HepG2 (cell line): ENCODE measurements around the gene TSC22D2. TPM values are rescaled to one million over a fixed set of nuclear protein-coding genes. Genes with fewer than 3 reads are reported as not detected.

Experiments
- ARHGAP35 ChIP-seq: sonication (generic); formaldehyde crosslinking; IDR thresholded peaks from 2 replicates; pipeline ENCODE4 v1.9.0; 2022; ENCODE audit warnings: mild to moderate bottlenecking, inconsistent platforms, moderate library complexity, missing genetic modification reagents, borderline replicate concordance
- HDAC6 ChIP-seq: fragments of 200-600 bp; sonication (generic); IDR thresholded peaks from 2 replicates; pipeline ENCODE4 v1.7.0; 2017; ENCODE audit warnings: mild to moderate bottlenecking, antibody characterized with exemption, low read length, low read depth
- IRF9 ChIP-seq: sonication (generic); formaldehyde crosslinking; IDR thresholded peaks from 2 replicates; pipeline ENCODE4 v1.8.0; 2022; ENCODE audit warnings: missing genetic modification reagents, mild to moderate bottlenecking, borderline replicate concordance
- NFKB2 ChIP-seq: sonication (generic); formaldehyde crosslinking; IDR thresholded peaks from 2 replicates; pipeline ENCODE4 v1.4.0; 2020; ENCODE audit warnings: missing genetic modification reagents, borderline replicate concordance
- POGK ChIP-seq: sonication (generic); formaldehyde crosslinking; conservative IDR thresholded peaks from 2 replicates; pipeline ENCODE4 v1.8.0; 2022; ENCODE audit warnings: mild to moderate bottlenecking, moderate library complexity, missing genetic modification reagents
- SNAI1 ChIP-seq: sonication (generic); formaldehyde crosslinking; IDR thresholded peaks from 2 replicates; pipeline ENCODE4 v1.5.0; 2020; ENCODE audit warnings: mild to moderate bottlenecking, missing genetic modification reagents, borderline replicate concordance
- UBTF ChIP-seq: sonication (generic); formaldehyde crosslinking; IDR thresholded peaks from 2 replicates; pipeline ENCODE4 v1.4.0; 2020; ENCODE audit warnings: mild to moderate bottlenecking, missing genetic modification reagents
- ZBTB40 ChIP-seq, 2 experiments: fragments of 450-650 bp in 1 of 2; sonication (generic) in 1 of 2; formaldehyde crosslinking in 1 of 2; IDR thresholded peaks; 2 replicates each; pipeline versions ENCODE4 v1.6.1 to v1.8.0; 2016 to 2022; ENCODE audit warnings: antibody characterized with exemption in 1 of 2, mild to moderate bottlenecking in 1 of 2, missing genetic modification reagents in 1 of 2
- ZNF333 ChIP-seq: sonication (generic); formaldehyde crosslinking; IDR thresholded peaks from 2 replicates; pipeline ENCODE4 v1.4.0; 2020; ENCODE audit warnings: mild to moderate bottlenecking, missing genetic modification reagents, borderline replicate concordance
- ZNF674 ChIP-seq: sonication (generic); formaldehyde crosslinking; IDR thresholded peaks from 2 replicates; pipeline ENCODE4 v1.5.0; 2020; ENCODE audit warnings: low read depth, mild to moderate bottlenecking, missing genetic modification reagents
- ZNF703 ChIP-seq: sonication (generic); formaldehyde crosslinking; IDR thresholded peaks from 2 replicates; pipeline ENCODE4 v1.5.1; 2020; ENCODE audit warnings: missing genetic modification reagents, mild to moderate bottlenecking, moderate library complexity, borderline replicate concordance
- polyA plus RNA-seq, 8 experiments: library from polyadenylated mRNA; depleted of rRNA in 3 of 8; stranded (reverse) in 7 of 8; unstranded in 1 of 8; fragments of >200 nt; fragmentation: Illumina TruSeq in 4 of 8; extraction: Trizol in 4 of 8; gene quantifications; 2 replicates each; pipeline versions ENCODE4 v1.2.1 to v1.2.3, GENCODE V29; 2011 to 2016; ENCODE audit warnings: low read depth in 4 of 8, missing spikeins in 1 of 8, mixed read lengths in 1 of 8; ENCODE audit not compliant: insufficient read depth in 1 of 8
- total RNA-seq, 5 experiments: library from RNA; depleted of rRNA; stranded (reverse); fragments of >200 nt; fragmentation: Illumina TruSeq; extraction: Trizol; gene quantifications; 2 replicates each; pipeline ENCODE4 v1.2.3, GENCODE V29; 2016; ENCODE audit warnings: low read depth in 1 of 5

TSC22D2 gene
- total and polyA plus RNA-seq, 2 of the 13 experiments (the other 11 are each of a cell fraction or from before 2014, with no cell fraction given): 4.6 to 8.2 TPM

GRCh38 chr3:150408221-150409124, at the start of gene TSC22D2 (continued):
- TF ChIP-seq HDAC6 (no peak), ZBTB40 (IDR thresholded peaks at IDR 0.05) (no peak), ZBTB40 (CRISPR knock-in tag; IDR thresholded peaks at IDR 0.05) (peak; percentile 66), ZNF703 (CRISPR knock-in tag) (peak; percentile 85; the same call in 1 of the 2 replicates), SNAI1 (CRISPR knock-in tag) (no peak), ZNF333 (CRISPR knock-in tag) (peak; percentile 56; the same call in 1 of the 2 replicates), ARHGAP35 (CRISPR knock-in tag) (0 out of 2 replicates have a peak, but pooled peaks have one; percentile 23), ZNF674 (CRISPR knock-in tag) (no peak), UBTF (peak; percentile 100), NFKB2 (CRISPR knock-in tag) (peak; percentile 31; the same call in 1 of the 2 replicates), POGK (CRISPR knock-in tag) (peak; percentile 44), IRF9 (CRISPR knock-in tag) (peak; percentile 29; the same call in 1 of the 2 replicates)
